Activated T-cell treated with anti-CD3 and anti-CD28 coated beads, Interleukin-2, amount 50 U/mL, for 24 hours (primary cell): ENCODE data around the gene LCN9.

ENCODE experiments used
- DNase-seq: peaks from one replicate; pipeline ENCODE4 v3.0.0-alpha.2; 2020
- H3K27ac Mint-ChIP-seq: 2 replicates; pipeline ENCODE4 v1.8.0; 2020; ENCODE audit warnings: mild to moderate bottlenecking, mixed read lengths
- H3K27me3 Mint-ChIP-seq: 2 replicates; pipeline ENCODE4 v1.8.0; 2020; ENCODE audit warnings: mixed read lengths
- H3K36me3 Mint-ChIP-seq: 2 replicates; pipeline ENCODE4 v1.8.0; 2020; ENCODE audit warnings: low read depth, mixed read lengths
- H3K4me1 Mint-ChIP-seq: 2 replicates; pipeline ENCODE4 v1.8.0; 2020; ENCODE audit warnings: low read depth, mixed read lengths
- H3K4me3 Mint-ChIP-seq: 2 replicates; pipeline ENCODE4 v1.8.0; 2020; ENCODE audit warnings: mild to moderate bottlenecking, moderate library complexity, mixed read lengths
- H3K9me3 Mint-ChIP-seq: 2 replicates; pipeline ENCODE4 v1.8.0; 2020; ENCODE audit warnings: mixed read lengths

LCN9 gene

GRCh38 chr9:135662758-135663450, at the start of gene LCN9:
LCN9 (plus strand) TSS chr9:135663309; CDS start chr9:135663322, 13 bp downstream.
- no peak within 1 kb of the TSS for H3K27ac Mint-ChIP-seq
- DNase-seq, result no peak
- H3K9me3 Mint-ChIP-seq, result no peaks in the 10 kb centered on the region
- H3K4me3 Mint-ChIP-seq, result no peak within 1 kb of the TSS
- H3K36me3 Mint-ChIP-seq, result no peaks in the 10 kb centered on the region
- no peaks in the 10 kb centered on the region for H3K27me3 Mint-ChIP-seq
- H3K4me1 Mint-ChIP-seq, result no peaks in the 10 kb centered on the region

GRCh38 chr9:135613946-135614805, 48.9 kb upstream of the LCN9 start:
- no peak overlapping the region for H3K4me3 Mint-ChIP-seq
- no peaks in the 10 kb centered on the region for H3K36me3 Mint-ChIP-seq
- peaks cover 12% of the 10 kb centered on the region for H3K27me3 Mint-ChIP-seq
- no peak for DNase-seq
- H3K27ac Mint-ChIP-seq, result no peak overlapping the region
- H3K4me1 Mint-ChIP-seq, result no peaks in the 10 kb centered on the region
- no peaks in the 10 kb centered on the region for H3K9me3 Mint-ChIP-seq

- H3K27me3 Mint-ChIP-seq, result peaks cover 12% of the 10 kb centered on the region
- no peak for DNase-seq
- no peak overlapping the region for H3K4me3 Mint-ChIP-seq
- no peak overlapping the region for H3K27ac Mint-ChIP-seq
- H3K4me1 Mint-ChIP-seq, result no peaks in the 10 kb centered on the region
- no peaks in the 10 kb centered on the region for H3K9me3 Mint-ChIP-seq
- no peaks in the 10 kb centered on the region for H3K36me3 Mint-ChIP-seq
Observed at GRCh38 chr9:135614821-135615665, 48.1 kb upstream of the LCN9 start.

- H3K27me3 Mint-ChIP-seq, result peaks cover 12% of the 10 kb centered on the region
- H3K36me3 Mint-ChIP-seq, result no peaks in the 10 kb centered on the region
- H3K4me3 Mint-ChIP-seq, result no peak overlapping the region
- H3K27ac Mint-ChIP-seq, result no peak overlapping the region
- H3K9me3 Mint-ChIP-seq, result no peaks in the 10 kb centered on the region
- no peak for DNase-seq
- H3K4me1 Mint-ChIP-seq, result no peaks in the 10 kb centered on the region
Observed at GRCh38 chr9:135615666-135616618, 47.2 kb upstream of the LCN9 start.

GRCh38 chr9:135616619-135617537, 46.2 kb upstream of the LCN9 start:
- Mint-ChIP-seq H3K4me1 (no peaks in the 10 kb centered on the region), H3K4me3 (no peak overlapping the region), H3K36me3 (no peaks in the 10 kb centered on the region), H3K27me3 (peaks cover 12% of the 10 kb centered on the region), H3K9me3 (no peaks in the 10 kb centered on the region), H3K27ac (no peak overlapping the region)
- no peak for DNase-seq

DNA sequence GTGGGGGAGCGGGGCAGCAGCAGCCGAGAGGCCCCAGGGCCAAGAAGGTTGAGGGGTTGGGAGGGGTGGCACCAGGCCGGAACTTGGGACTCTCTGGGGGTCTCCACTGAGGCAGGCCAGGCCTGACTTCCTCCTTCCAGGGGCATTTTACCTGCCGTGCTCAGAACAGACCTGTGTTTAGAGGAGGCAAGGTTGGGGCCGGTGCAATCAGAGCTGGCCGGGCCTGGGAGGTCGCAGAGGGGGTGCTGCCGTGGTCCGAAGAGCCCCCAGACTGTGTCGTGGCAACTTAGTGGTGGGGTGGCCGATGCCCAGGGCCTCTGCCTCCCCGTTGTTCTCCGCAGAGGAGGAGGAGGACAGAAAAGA, 45.6 kb upstream of the LCN9 start:
- Mint-ChIP-seq H3K27ac (no peak overlapping the region), H3K9me3 (no peaks in the 10 kb centered on the region), H3K36me3 (no peaks in the 10 kb centered on the region), H3K27me3 (peaks cover 12% of the 10 kb centered on the region), H3K4me3 (no peak overlapping the region), H3K4me1 (no peaks in the 10 kb centered on the region)
- DNase-seq, result no peak

DNA sequence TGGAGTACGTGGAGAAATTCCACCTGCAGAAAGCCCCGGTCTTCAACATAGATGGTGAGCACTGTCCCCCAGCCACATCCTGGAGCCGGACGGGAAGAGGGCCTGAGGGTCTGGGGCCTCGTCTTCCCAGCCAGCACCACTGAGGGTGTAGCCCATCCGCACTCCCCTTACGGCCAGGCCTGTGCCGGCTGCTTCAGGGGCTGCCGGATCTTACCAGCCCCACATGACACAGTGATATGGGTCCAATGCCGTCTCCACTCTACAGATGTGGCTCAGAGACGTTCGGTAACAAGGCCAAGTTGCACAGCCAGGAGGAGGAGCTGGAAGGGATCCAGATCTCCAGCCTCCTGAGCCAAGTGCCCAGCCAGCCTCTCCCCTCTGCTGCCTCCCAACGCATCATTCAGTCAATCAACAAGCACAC, 45.1 kb upstream of the LCN9 start:
- Mint-ChIP-seq H3K36me3 (no peaks in the 10 kb centered on the region), H3K9me3 (no peaks in the 10 kb centered on the region), H3K27ac (no peak overlapping the region), H3K4me1 (no peaks in the 10 kb centered on the region), H3K4me3 (no peak overlapping the region), H3K27me3 (peaks cover 11% of the 10 kb centered on the region)
- no peak for DNase-seq

DNA sequence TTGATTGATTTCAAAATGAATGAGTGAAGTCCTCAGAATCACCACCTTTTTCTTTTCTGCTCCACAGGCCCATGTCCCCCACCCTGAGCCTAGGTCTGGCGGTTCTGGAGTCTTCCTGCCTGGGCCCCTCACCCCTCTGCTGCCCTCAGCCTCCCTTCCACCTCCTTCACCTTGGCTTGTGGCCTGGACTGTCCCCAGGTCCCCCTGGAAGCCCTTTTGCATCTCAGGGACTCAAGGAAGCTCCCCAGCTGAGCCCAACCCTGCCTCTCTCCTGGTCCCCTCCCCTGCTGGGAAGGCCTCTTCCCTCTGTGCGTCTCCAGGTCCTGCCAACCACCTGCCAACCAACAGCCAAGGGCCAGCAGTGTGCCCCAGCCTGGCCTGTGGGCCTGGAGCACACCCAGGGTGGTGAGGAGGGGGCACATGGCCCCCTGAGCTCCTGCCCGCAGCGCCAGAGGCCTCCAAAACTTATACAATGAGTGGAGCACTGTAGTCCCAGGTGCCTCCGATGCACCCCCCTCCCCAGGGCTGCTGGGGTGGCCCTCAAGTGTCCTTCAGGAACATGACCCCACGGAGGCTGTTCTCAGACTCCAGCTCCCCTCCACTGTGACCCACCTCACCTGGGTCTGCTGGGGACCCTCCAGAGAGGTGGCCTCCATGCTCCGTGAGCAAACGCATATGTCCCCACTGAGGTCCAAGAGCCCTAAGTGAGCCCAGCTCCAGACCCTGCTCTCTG, 44.1 kb upstream of the LCN9 start:
- H3K27me3 Mint-ChIP-seq, result peaks cover 9% of the 10 kb centered on the region
- H3K36me3 Mint-ChIP-seq, result no peaks in the 10 kb centered on the region
- no peak overlapping the region for H3K27ac Mint-ChIP-seq
- H3K4me1 Mint-ChIP-seq, result no peaks in the 10 kb centered on the region
- no peak for DNase-seq
- no peak overlapping the region for H3K4me3 Mint-ChIP-seq
- no peaks in the 10 kb centered on the region for H3K9me3 Mint-ChIP-seq

- Mint-ChIP-seq H3K27me3 (peaks cover 12% of the 10 kb centered on the region), H3K9me3 (no peaks in the 10 kb centered on the region), H3K4me1 (no peaks in the 10 kb centered on the region), H3K4me3 (no peak overlapping the region), H3K36me3 (no peaks in the 10 kb centered on the region), H3K27ac (no peak overlapping the region)
- DNase-seq, result no peak
Observed at GRCh38 chr9:135619599-135619886, 43.6 kb upstream of the LCN9 start.

- H3K27me3 Mint-ChIP-seq, result peaks cover 12% of the 10 kb centered on the region
- DNase-seq, result no peak
- H3K9me3 Mint-ChIP-seq, result no peaks in the 10 kb centered on the region
- no peaks in the 10 kb centered on the region for H3K36me3 Mint-ChIP-seq
- no peaks in the 10 kb centered on the region for H3K4me1 Mint-ChIP-seq
- no peak overlapping the region for H3K27ac Mint-ChIP-seq
- no peak overlapping the region for H3K4me3 Mint-ChIP-seq
Observed at GRCh38 chr9:135620558-135620957, 42.6 kb upstream of the LCN9 start.

GRCh38 chr9:135622415-135623020, 40.6 kb upstream of the LCN9 start:
- peaks cover 21% of the 10 kb centered on the region for H3K27me3 Mint-ChIP-seq
- H3K4me3 Mint-ChIP-seq, result no peak overlapping the region
- DNase-seq, result no peak
- H3K36me3 Mint-ChIP-seq, result no peaks in the 10 kb centered on the region
- no peak overlapping the region for H3K27ac Mint-ChIP-seq
- H3K4me1 Mint-ChIP-seq, result no peaks in the 10 kb centered on the region
- peaks cover 11% of the 10 kb centered on the region for H3K9me3 Mint-ChIP-seq

DNA sequence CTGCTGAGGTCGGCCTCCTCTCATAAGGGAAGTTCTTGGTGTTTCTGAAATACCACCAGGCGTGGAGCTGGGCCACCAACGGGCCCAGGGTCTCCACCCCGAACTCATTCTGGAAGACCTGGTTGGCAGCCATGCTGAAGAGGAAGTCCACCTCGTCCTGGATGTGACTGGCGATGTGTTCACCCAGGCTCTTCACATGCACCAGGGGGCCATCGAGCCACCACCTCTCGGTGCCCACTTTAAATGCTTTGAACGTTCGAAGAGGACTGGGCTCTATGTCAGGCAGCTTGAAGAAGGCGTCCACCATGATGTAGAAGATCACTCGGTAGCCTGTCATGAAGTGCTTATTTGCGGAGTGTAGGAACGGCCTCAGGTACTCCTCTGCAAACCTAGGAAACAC, 38.8 kb upstream of the LCN9 start:
- Mint-ChIP-seq H3K4me1 (no peaks in the 10 kb centered on the region), H3K9me3 (peaks cover 18% of the 10 kb centered on the region), H3K27me3 (peaks cover 17% of the 10 kb centered on the region), H3K36me3 (no peaks in the 10 kb centered on the region), H3K27ac (no peak overlapping the region), H3K4me3 (no peak overlapping the region)
- DNase-seq, result no peak
